ENCODE measurements around the gene PLXNB2. TPM values are rescaled to one million over a fixed set of nuclear protein-coding genes. Genes with fewer than 3 reads are reported as not detected.

Gene PLXNB2
- total RNA-seq, 1 experiment from 2014 or later, result 353 TPM

- in situ Hi-C loops (cut with HindIII; ENCODE audit: low pct_unique_long_range_greater_than_20kb, low sequenced_read_pairs), result no loop called here
- DNase-seq (ENCODE audit: low read depth), result no peak
Measured at GRCh38 chr22:50314081-50314454, 6.6 kb upstream of the PLXNB2 start.

- no peak for DNase-seq (ENCODE audit: low read depth)
- in situ Hi-C loops (cut with HindIII; ENCODE audit: low pct_unique_long_range_greater_than_20kb, low sequenced_read_pairs), result no loop called here
Measured at GRCh38 chr22:50313600-50313999, 6.2 kb upstream of the PLXNB2 start.

DNA sequence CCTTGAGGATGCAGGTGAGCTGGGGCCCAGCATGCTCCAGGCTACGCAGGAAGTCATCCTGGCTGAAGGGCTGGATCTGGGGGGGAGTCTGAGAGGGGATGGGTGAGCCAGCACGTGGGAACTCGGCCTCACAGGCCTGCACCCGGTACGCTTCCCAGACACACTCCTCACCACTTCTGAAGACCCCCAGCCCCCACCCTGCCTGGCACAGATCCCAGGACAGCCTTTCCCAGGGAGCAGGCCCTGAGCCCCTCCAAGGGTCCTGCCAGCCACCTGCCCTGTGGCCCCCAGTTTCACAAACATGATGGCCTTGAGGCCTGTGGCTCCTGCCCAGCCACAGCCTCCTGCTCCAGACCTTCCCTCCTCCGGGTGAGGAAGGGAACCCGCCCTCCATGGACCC is 5.6 kb upstream of the PLXNB2 start:
- in situ Hi-C loops (cut with HindIII; ENCODE audit: low pct_unique_long_range_greater_than_20kb, low sequenced_read_pairs), result no loop called here
- no peak for DNase-seq (ENCODE audit: low read depth)

- no peak for DNase-seq (ENCODE audit: low read depth)
- in situ Hi-C loops (cut with HindIII; ENCODE audit: low pct_unique_long_range_greater_than_20kb, low sequenced_read_pairs), result no loop called here
Measured at GRCh38 chr22:50312371-50312770, 4.9 kb upstream of the PLXNB2 start.

- in situ Hi-C loops (cut with HindIII; ENCODE audit: low pct_unique_long_range_greater_than_20kb, low sequenced_read_pairs), result no loop called here
- no peak for DNase-seq (ENCODE audit: low read depth)
Measured at GRCh38 chr22:50311606-50312351, 4.3 kb upstream of the PLXNB2 start.

GRCh38 chr22:50310949-50311444 is 3.6 kb upstream of the PLXNB2 start:
- no peak for DNase-seq (ENCODE audit: low read depth)

DNA sequence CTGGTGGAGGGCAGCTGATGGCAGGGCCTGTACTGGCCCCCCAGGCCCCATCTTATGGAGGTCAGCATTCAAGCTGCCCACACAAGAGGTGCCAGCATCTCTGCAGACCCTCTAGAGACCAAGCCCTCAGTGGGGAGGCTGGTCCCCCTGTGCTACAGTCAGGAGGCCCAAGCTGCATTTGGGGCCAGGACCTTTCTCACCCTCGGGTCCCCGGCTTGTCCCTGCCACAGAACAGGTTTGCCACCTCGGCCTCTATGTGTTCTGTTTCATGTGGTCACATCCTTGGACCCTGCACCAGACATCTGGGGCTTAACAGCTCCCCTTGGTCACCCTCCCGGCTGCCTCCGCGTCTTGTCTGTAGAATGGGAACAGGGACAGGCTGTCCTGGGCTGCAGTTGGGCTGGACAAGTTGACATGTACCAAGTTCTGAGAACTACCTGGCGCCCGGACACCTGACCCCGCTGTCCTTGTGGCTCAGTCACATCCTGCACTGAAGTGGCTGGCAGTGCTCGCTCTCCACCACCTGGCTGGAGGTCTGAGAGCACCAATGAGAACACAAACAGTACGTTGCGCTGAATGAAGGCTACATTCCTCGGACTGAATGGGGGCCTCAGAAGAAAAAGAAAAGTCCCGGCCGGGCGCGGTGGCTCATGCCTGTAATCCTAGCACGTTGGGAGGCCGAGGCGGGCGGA is 2.7 kb upstream of the PLXNB2 start:
- in situ Hi-C loops (cut with HindIII; ENCODE audit: low pct_unique_long_range_greater_than_20kb, low sequenced_read_pairs), result no loop called here
- DNase-seq (ENCODE audit: low read depth), result no peak

More at GRCh38 chr22:50310949-50311444, 3.6 kb upstream of the PLXNB2 start:
- in situ Hi-C loops (cut with HindIII; ENCODE audit: low pct_unique_long_range_greater_than_20kb, low sequenced_read_pairs), result no loop called here

DNA sequence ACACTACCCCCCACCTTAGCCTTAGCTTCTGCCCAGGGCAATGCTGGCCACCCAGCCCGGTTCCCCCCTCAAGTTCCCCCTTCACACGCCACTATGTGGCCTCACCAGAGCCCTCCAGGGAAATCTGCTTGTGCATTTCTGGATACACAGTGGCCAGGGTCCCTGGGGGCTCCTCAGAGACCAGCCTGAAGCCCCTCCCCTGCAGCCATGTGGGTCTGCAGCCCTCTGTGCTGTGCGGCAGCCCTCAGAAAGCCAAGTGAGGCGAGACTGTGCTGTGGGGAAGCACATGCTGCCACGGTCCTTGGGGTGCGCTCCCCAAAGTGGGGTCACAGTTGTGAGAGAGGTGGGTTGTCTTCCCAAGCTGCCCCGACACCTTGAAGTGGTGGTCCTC is 2.1 kb upstream of the PLXNB2 start:
- DNase-seq (ENCODE audit: low read depth), result no peak
- in situ Hi-C loops (cut with HindIII; ENCODE audit: low pct_unique_long_range_greater_than_20kb, low sequenced_read_pairs), result no loop called here

- no peak for DNase-seq (ENCODE audit: low read depth)
- in situ Hi-C loops (cut with HindIII; ENCODE audit: low pct_unique_long_range_greater_than_20kb, low sequenced_read_pairs), result no loop called here
Measured at GRCh38 chr22:50308986-50309600, 1.6 kb upstream of the PLXNB2 start.

DNA sequence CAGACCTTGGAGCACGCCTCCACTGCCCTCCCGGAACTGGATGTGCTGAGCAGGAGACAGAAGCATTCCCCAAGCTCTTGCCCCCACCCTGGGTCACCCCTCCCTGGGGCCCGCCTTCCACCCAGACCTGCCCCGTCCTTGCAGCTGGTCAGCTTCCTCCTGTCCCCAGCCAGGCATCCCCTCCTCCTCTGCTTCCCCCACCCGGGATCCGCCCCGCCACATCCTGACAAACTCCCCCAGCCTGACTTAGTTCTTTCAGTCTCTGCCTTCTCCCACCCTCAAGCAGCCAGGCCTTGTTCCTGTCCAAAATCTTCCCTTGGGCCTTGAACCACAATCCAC is 1.1 kb upstream of the PLXNB2 start:
- in situ Hi-C loops (cut with HindIII; ENCODE audit: low pct_unique_long_range_greater_than_20kb, low sequenced_read_pairs), result no loop called here
- peak; percentile 45 for DNase-seq (ENCODE audit: low read depth)

DNA sequence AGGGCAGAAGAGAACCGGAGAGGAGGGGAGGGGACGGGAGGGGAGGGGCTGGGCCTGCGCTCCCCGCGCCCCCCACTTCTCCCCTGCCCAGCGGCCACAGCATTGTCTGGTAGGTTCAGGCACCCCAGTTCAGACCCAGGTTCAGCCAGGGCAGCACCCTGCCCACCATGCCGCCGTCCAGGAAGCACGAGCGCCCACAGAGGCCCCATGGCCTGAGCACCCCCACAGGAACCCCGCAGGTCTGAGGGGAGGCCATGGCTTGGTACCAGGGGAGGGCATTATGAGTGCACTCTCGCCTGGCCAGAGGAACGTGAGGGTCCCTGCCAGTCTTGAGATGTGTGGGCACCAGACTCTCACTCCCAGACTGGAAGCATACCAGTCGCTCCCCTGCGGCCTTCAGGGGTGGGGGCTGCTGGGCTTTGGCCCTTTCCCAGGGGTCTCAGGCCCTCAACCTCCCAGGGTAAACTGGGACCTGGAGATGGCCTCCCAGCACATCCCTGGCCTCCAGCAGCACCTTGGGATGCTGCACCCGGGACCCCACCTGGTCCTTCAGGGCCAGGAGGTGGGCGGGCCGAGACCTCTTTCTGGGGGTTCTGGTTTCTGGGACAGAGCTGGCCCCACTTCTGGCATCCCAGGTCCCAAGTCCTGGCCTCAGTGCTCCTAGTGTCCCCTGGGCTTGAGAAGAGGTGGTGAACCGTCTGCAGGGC is 597 bp upstream of the PLXNB2 start:
- DNase-seq (ENCODE audit: low read depth), result peak; percentile 41

GRCh38 chr22:50305923-50306566 is 1.4 kb downstream of the PLXNB2 start:
- DNase-seq (ENCODE audit: low read depth), result peak; percentile 99
- in situ Hi-C loops (cut with HindIII; ENCODE audit: low pct_unique_long_range_greater_than_20kb, low sequenced_read_pairs), result no loop called here

More for the DNA sequence above, 597 bp upstream of the PLXNB2 start:
- in situ Hi-C loops (cut with HindIII; ENCODE audit: low pct_unique_long_range_greater_than_20kb, low sequenced_read_pairs), result no loop called here

DNA sequence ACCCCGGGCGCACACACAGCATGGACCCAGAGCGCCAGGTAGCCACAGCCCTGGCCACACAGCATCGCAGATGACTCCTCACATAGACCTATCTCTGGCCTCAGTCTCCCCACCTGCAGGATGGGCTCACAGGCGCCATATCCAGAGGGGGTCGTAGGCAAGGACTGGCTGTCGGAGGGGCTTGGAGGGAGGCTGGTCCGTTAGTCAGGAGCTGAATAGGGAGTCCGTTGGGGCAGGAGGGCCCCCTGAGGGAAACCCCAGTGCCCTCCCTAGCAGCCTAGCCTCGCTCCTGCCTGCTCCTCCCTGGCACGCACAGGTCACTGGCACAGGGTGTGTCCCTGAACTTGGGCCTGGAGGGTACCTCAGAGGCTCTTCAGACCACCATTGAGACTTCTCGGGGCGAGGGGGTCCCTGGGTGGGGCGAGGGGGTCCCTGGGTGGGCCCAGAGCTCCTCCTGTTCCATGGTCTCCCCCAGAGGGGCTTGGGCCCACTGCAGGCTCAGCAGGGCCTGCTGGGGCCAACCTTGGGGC is 2.0 kb downstream of the PLXNB2 start:
- in situ Hi-C loops (cut with HindIII; ENCODE audit: low pct_unique_long_range_greater_than_20kb, low sequenced_read_pairs), result no loop called here
- DNase-seq (ENCODE audit: low read depth), result no peak

- in situ Hi-C loops (cut with HindIII; ENCODE audit: low pct_unique_long_range_greater_than_20kb, low sequenced_read_pairs), result no loop called here
- DNase-seq (ENCODE audit: low read depth), result peak; percentile 81
Measured at GRCh38 chr22:50304528-50305392, 2.7 kb downstream of the PLXNB2 start.

GRCh38 chr22:50303848-50304527 is 3.5 kb downstream of the PLXNB2 start:
- DNase-seq (ENCODE audit: low read depth), result peak; percentile 91
- in situ Hi-C loops (cut with HindIII; ENCODE audit: low pct_unique_long_range_greater_than_20kb, low sequenced_read_pairs), result no loop called here

GRCh38 chr22:50303515-50303847 is 4.0 kb downstream of the PLXNB2 start:
- DNase-seq (ENCODE audit: low read depth), result no peak
- in situ Hi-C loops (cut with HindIII; ENCODE audit: low pct_unique_long_range_greater_than_20kb, low sequenced_read_pairs), result no loop called here

- in situ Hi-C loops (cut with HindIII; ENCODE audit: low pct_unique_long_range_greater_than_20kb, low sequenced_read_pairs), result no loop called here
- DNase-seq (ENCODE audit: low read depth), result no peak
Measured at GRCh38 chr22:50302564-50302963, 4.9 kb downstream of the PLXNB2 start.

All from Caki2 (cell line).